Suprapubic skin (tissue), 4 donors: ENCODE data around the gene SNX2. TPM values are rescaled to one million over a fixed set of nuclear protein-coding genes. Genes with fewer than 3 reads are reported as not detected.

Experiments
- DNase-seq, 2 donors: peaks; one replicate each; pipeline ENCODE4 v3.0.0-alpha.2; 2019; ENCODE audit warnings: low spot score in 2 of 2
- H3K27ac ChIP-seq: fragments of 200-600 bp; sonication (generic); one replicate; pipeline ENCODE4 v1.5.1; 2019
- H3K27me3 ChIP-seq: fragments of 200-600 bp; sonication (generic); one replicate; pipeline ENCODE4 v1.5.1; 2019
- H3K36me3 ChIP-seq: fragments of 200-600 bp; sonication (generic); one replicate; pipeline ENCODE4 v1.5.1; 2019
- H3K4me1 ChIP-seq: fragments of 200-600 bp; sonication (generic); one replicate; pipeline ENCODE4 v1.5.1; 2019
- H3K4me3 ChIP-seq: fragments of 200-600 bp; sonication (generic); one replicate; pipeline ENCODE4 v1.5.1; 2019; ENCODE audit warnings: mild to moderate bottlenecking
- H3K9me3 ChIP-seq: fragments of 200-600 bp; sonication (generic); one replicate; pipeline ENCODE4 v1.5.1; 2019
- EP300 ChIP-seq: sonication (generic); formaldehyde crosslinking; IDR thresholded peaks from one replicate; pipeline ENCODE4 v1.6.1; 2017; ENCODE audit warnings: antibody characterized with exemption
- POLR2A ChIP-seq, 2 donors: fragments of 450-650 bp; IDR thresholded peaks; one replicate each; pipeline ENCODE4 v1.6.1; 2017; ENCODE audit warnings: antibody characterized with exemption in 2 of 2, mild to moderate bottlenecking in 2 of 2, moderate library complexity in 2 of 2
- POLR2AphosphoS5 ChIP-seq, 3 donors: sonication (generic); formaldehyde crosslinking; IDR thresholded peaks; one replicate each; pipeline ENCODE4 v1.6.1; 2017; ENCODE audit warnings: antibody characterized with exemption in 3 of 3
- WGBS: methylation state at CpG from one replicate; pipeline ENCODE4 v1.1.5; 2018; 5-methylcytosine and 5-hydroxymethylcytosine counted together
- total RNA-seq, 4 donors: library from RNA; depleted of rRNA; stranded (reverse); fragments of >200 nt; gene quantifications; one replicate each; pipeline ENCODE4 v1.1.0, GENCODE V29; 2016
- TF ChIP-seq, protein P1 (sequence below), 2 donors: fragments of 200-600 bp in 1 of 2; fragments of 450-650 bp in 1 of 2; sonication (generic) in 1 of 2; IDR thresholded peaks; one replicate each; pipeline ENCODE4 v1.5.1; 2016 to 2019; ENCODE audit warnings: antibody characterized with exemption in 2 of 2, mild to moderate bottlenecking in 1 of 2, moderate library complexity in 1 of 2

The SNX2 gene
- total RNA-seq, 4 donors from 2014 or later = 33.8 to 60.3 (median 45.4) TPM

DNA sequence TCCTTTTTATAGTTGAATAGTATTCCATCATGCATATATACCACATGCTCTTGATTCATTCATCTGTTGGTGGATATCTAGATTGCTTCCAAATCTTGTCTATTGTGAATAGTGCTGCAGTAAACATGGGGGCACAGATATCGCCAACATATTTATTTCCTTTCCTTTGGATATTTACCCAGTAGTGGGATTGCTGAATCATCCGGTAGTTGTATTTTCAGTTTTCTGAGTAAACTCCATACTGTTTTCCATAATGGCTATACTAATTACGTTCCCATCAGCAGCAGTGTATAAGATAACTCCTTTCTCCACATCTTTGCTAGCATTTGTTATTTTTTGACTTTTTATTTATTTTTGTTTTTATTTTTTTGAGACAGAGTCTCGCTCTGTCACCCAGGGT lies 3.3 kb downstream of the SNX2 start:
- Histone ChIP-seq H3K27ac (no peak overlapping the region), H3K36me3 (peaks cover 3% of the 10 kb centered on the region), H3K4me1 (peaks cover 31% of the 10 kb centered on the region), H3K4me3 (no peak overlapping the region), H3K27me3 (no peaks in the 10 kb centered on the region), H3K9me3 (no peaks in the 10 kb centered on the region)
- DNase-seq = no peak
- WGBS = over 99% methylated on average over 4 of the region's 4 CpGs
- no peak for TF ChIP-seq POLR2A (IDR thresholded peaks at IDR 0.05)
- TF ChIP-seq, protein P1, sequence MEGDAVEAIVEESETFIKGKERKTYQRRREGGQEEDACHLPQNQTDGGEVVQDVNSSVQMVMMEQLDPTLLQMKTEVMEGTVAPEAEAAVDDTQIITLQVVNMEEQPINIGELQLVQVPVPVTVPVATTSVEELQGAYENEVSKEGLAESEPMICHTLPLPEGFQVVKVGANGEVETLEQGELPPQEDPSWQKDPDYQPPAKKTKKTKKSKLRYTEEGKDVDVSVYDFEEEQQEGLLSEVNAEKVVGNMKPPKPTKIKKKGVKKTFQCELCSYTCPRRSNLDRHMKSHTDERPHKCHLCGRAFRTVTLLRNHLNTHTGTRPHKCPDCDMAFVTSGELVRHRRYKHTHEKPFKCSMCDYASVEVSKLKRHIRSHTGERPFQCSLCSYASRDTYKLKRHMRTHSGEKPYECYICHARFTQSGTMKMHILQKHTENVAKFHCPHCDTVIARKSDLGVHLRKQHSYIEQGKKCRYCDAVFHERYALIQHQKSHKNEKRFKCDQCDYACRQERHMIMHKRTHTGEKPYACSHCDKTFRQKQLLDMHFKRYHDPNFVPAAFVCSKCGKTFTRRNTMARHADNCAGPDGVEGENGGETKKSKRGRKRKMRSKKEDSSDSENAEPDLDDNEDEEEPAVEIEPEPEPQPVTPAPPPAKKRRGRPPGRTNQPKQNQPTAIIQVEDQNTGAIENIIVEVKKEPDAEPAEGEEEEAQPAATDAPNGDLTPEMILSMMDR (IDR thresholded peaks at IDR 0.05) = no peak
- no peak for TF ChIP-seq POLR2AphosphoS5 (IDR thresholded peaks at IDR 0.05)
- TF ChIP-seq EP300 = no peak

DNA sequence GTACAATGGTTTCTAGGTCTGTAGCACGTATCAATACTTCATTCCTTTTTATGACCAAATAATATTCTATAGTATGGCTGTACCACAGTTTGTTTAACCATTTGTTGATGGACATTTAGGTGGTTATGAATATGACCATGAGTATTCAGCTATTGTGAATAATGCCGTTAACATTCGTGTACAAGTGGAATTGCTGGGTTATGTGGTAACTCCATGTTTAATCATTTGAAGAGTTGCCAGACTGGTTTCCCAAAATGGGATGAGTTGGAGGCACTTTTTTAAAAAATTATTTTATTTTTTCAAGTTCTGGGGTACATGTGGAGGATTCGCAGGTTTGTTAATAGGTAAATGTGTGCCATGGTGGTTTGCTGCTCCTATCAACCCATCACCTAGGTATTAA lies 4.6 kb downstream of the SNX2 start:
- H3K4me1 ChIP-seq = peaks cover 30% of the 10 kb centered on the region
- H3K4me3 ChIP-seq = no peak overlapping the region
- WGBS = 89% methylated on average over 4 of the region's 4 CpGs
- no peaks in the 10 kb centered on the region for H3K27me3 ChIP-seq
- DNase-seq = no peak
- TF ChIP-seq, protein P1 (IDR thresholded peaks at IDR 0.05) = no peak
- TF ChIP-seq EP300 (no peak), POLR2AphosphoS5 (IDR thresholded peaks at IDR 0.05) (no peak), POLR2A (IDR thresholded peaks at IDR 0.05) (no peak)
- H3K27ac ChIP-seq = no peak overlapping the region
- no peaks in the 10 kb centered on the region for H3K9me3 ChIP-seq
- peaks cover 3% of the 10 kb centered on the region for H3K36me3 ChIP-seq

- H3K4me3 ChIP-seq = no peak overlapping the region
- no peaks in the 10 kb centered on the region for H3K27me3 ChIP-seq
- WGBS = 93% methylated on average over 4 of the region's 4 CpGs
- peaks cover 27% of the 10 kb centered on the region for H3K4me1 ChIP-seq
- TF ChIP-seq POLR2A (IDR thresholded peaks at IDR 0.05) = no peak
- H3K36me3 ChIP-seq = peaks cover 3% of the 10 kb centered on the region
- H3K9me3 ChIP-seq = peaks cover 6% of the 10 kb centered on the region
- no peak for DNase-seq
- H3K27ac ChIP-seq = no peak overlapping the region
Measured at GRCh38 chr5:122780296-122780695, 5.4 kb downstream of the SNX2 start.

DNA sequence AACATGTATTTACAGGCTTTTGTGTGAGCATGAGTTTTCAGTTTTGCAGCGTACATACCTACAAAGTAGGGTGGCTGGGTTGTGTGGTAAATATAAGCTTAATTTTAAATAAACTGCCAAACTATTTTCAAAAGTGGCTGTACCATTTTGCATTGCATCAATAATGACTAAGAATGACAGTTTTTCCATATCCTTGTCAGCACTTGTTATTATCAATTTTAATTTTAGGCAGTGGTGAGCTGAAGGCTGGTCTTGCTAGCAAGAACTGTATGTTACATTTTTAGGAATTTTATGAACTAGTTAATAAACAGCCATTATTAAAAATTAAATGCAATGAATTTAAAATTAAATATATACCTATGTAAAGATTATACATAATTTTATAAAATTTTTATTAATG lies 6.6 kb downstream of the SNX2 start:
- H3K9me3 ChIP-seq = peaks cover 7% of the 10 kb centered on the region
- no peak overlapping the region for H3K4me3 ChIP-seq
- no peaks in the 10 kb centered on the region for H3K27me3 ChIP-seq
- peaks cover 3% of the 10 kb centered on the region for H3K36me3 ChIP-seq
- WGBS = 97% methylated on average over 1 of the region's 1 CpG
- no peak for DNase-seq
- TF ChIP-seq EP300 (no peak), POLR2AphosphoS5 (IDR thresholded peaks at IDR 0.05) (no peak), POLR2A (IDR thresholded peaks at IDR 0.05) (no peak)
- TF ChIP-seq, protein P1 (IDR thresholded peaks at IDR 0.05) = no peak
- H3K4me1 ChIP-seq = peaks cover 18% of the 10 kb centered on the region
- H3K27ac ChIP-seq = no peak overlapping the region

DNA sequence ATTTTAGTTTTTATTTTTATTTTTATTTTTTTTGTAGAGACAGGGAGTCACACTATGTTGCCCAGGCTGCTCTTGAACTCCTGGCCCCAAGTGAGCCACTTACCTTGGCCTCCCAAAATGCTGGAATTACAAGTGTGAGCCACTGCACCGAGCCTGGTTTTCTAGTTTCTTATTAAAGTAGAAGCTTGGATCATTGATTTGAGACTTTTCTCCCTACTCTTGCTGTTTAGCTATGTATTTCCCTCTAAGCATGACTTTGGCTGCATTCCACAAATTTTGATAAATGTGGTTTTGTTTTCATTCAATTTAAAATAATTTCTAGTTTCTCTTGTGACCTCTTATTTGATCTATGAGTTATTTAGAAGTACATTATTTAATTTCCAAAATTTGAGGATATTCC lies 10.4 kb downstream of the SNX2 start:
- H3K27ac ChIP-seq = no peak overlapping the region
- H3K36me3 ChIP-seq = peaks cover 4% of the 10 kb centered on the region
- no peak for DNase-seq
- H3K4me3 ChIP-seq = no peak overlapping the region
- H3K27me3 ChIP-seq = no peaks in the 10 kb centered on the region
- 93% methylated on average over 1 of the region's 1 CpG for WGBS
- peaks cover 7% of the 10 kb centered on the region for H3K9me3 ChIP-seq
- TF ChIP-seq, protein P1 (IDR thresholded peaks at IDR 0.05) = no peak
- TF ChIP-seq POLR2AphosphoS5 (IDR thresholded peaks at IDR 0.05) (no peak), EP300 (no peak), POLR2A (IDR thresholded peaks at IDR 0.05) (no peak)
- no peaks in the 10 kb centered on the region for H3K4me1 ChIP-seq

DNA sequence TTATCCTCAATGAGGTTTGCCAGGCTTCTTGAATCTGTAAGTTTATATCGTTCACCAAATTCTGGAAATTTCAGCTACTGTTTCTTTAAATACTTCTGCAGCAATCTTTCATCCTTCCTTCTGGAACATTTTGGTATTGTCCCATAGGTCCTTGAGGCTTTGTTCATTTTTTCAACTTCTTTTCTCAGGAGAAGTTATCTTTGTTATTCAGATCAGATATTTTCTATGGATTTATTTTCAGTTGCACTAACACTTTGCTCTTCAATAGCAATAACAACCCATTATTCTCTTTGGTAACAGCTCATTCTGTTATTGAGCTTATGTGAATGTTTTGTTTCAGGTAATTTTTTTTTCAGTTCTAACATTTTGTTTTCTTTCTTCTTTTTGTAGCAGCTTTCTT lies 13.5 kb downstream of the SNX2 start:
- DNase-seq = no peak
- 100% methylated on average over 1 of the region's 1 CpG for WGBS

More for the DNA sequence above, 13.5 kb downstream of the SNX2 start:
- Histone ChIP-seq H3K9me3 (peaks cover 7% of the 10 kb centered on the region), H3K36me3 (peaks cover 4% of the 10 kb centered on the region), H3K27me3 (no peaks in the 10 kb centered on the region), H3K4me3 (no peak overlapping the region), H3K4me1 (no peaks in the 10 kb centered on the region), H3K27ac (no peak overlapping the region)
- TF ChIP-seq POLR2A (IDR thresholded peaks at IDR 0.05) (no peak), POLR2AphosphoS5 (IDR thresholded peaks at IDR 0.05) (no peak), EP300 (no peak)
- TF ChIP-seq, protein P1 (IDR thresholded peaks at IDR 0.05) = no peak
